Stimulated activated CD8-positive, alpha-beta memory T cell treated with anti-CD3 and anti-CD28 coated beads, Interleukin-4, amount 100 ng/mL, for 48 hours (primary cell): ENCODE measurements around the gene MYL2.

Source experiments
- DNase-seq: peaks from one replicate; pipeline ENCODE4 v3.0.0-alpha.2; 2020

MYL2 gene

GRCh38 chr12:110888256-110888991 is 32.0 kb downstream of the MYL2 start:
- no peak for DNase-seq

- DNase-seq: no peak
Observed at GRCh38 chr12:110885152-110885840, 35.1 kb downstream of the MYL2 start.

- DNase-seq: no peak
Observed at GRCh38 chr12:110883251-110883650, 37.1 kb downstream of the MYL2 start.

GRCh38 chr12:110880651-110881050 is 39.7 kb downstream of the MYL2 start:
- DNase-seq: no peak

- DNase-seq: no peak
Observed at GRCh38 chr12:110874781-110875180, 45.6 kb downstream of the MYL2 start.

- DNase-seq: no peak
Observed at GRCh38 chr12:110874351-110874750, 46.0 kb downstream of the MYL2 start.

- no peak for DNase-seq
Observed at GRCh38 chr12:110872100-110872499, 48.3 kb downstream of the MYL2 start.

GRCh38 chr12:110869803-110870202 is 50.6 kb downstream of the MYL2 start:
- no peak for DNase-seq

- DNase-seq: no peak
Observed at GRCh38 chr12:110869026-110869425, 51.4 kb downstream of the MYL2 start.

GRCh38 chr12:110865521-110865920 is 54.9 kb downstream of the MYL2 start:
- no peak for DNase-seq

GRCh38 chr12:110863161-110863560 is 57.2 kb downstream of the MYL2 start:
- DNase-seq: no peak

GRCh38 chr12:110862329-110862728 is 58.0 kb downstream of the MYL2 start:
- no peak for DNase-seq

GRCh38 chr12:110861729-110862128 is 58.6 kb downstream of the MYL2 start:
- DNase-seq: no peak
